ENCODE data around the gene C17orf114.

The C17orf114 gene

GRCh38 chr17:4786516-4786915, 15.6 kb downstream of the C17orf114 start:
- POLR2A ChIA-PET: no interaction called here
- no peaks in the 10 kb centered on the region for H3K79me2 ChIP-seq (ENCODE audit: insufficient read depth, low read depth, low read length)
- H3K36me3 ChIP-seq (ENCODE audit: insufficient read depth, low read length): no peaks in the 10 kb centered on the region
- H3K27ac ChIP-seq (ENCODE audit: low read depth, low read length, poor library complexity, severe bottlenecking): no peak overlapping the region
- CTCF ChIA-PET (ENCODE audit: unreplicated experiment): no interaction called here
- H3K4me2 ChIP-seq (ENCODE audit: low read length): no peak overlapping the region
- H3K9me2 ChIP-seq (ENCODE audit: insufficient read depth, low read length): no peaks in the 10 kb centered on the region
- H4K20me1 ChIP-seq (ENCODE audit: insufficient read depth, low read length): no peaks in the 10 kb centered on the region
- intact Hi-C loops (cut with micrococcal nuclease; ENCODE audit: unreplicated experiment): no loop called here
- H2AFZ ChIP-seq (ENCODE audit: low read length): no peak overlapping the region
- no peak for DNase-seq (ENCODE audit: low spot score)
- H3K4me1 ChIP-seq (ENCODE audit: insufficient read depth, low read length, poor library complexity, severe bottlenecking): peaks cover 13% of the 10 kb centered on the region
- BruUV-seq (replicated peaks): no TSS peak
- no peak overlapping the region for H3K4me3 ChIP-seq (ENCODE audit: low read depth, low read length, poor library complexity, severe bottlenecking)
- no peaks in the 10 kb centered on the region for H3K9me3 ChIP-seq (ENCODE audit: low read length)
- TF ChIP-seq EZH2phosphoT487 (IDR thresholded peaks at IDR 0.05; ENCODE audit: borderline replicate concordance, low read depth, low read length): no peak
- TF ChIP-seq CTCF (conservative IDR thresholded peaks at IDR 0.05; ENCODE audit: low read length): no peak

- no peak within 1 kb of the TSS for H3K4me2 ChIP-seq (ENCODE audit: low read length)
Measured at GRCh38 chr17:4786106-4786511, 16.0 kb downstream of the C17orf114 start, which contains the start of gene VMO1. Gene VMO1 (minus strand): TSS chr17:4786364. CDS start chr17:4786352, 12 bp downstream.

More at GRCh38 chr17:4786106-4786511, 16.0 kb downstream of the C17orf114 start, which contains the start of gene VMO1:
- CTCF ChIA-PET (ENCODE audit: unreplicated experiment): no interaction called here
- H4K20me1 ChIP-seq (ENCODE audit: insufficient read depth, low read length): no peaks in the 10 kb centered on the region
- no peak within 1 kb of the TSS for H3K27ac ChIP-seq (ENCODE audit: low read depth, low read length, poor library complexity, severe bottlenecking)
- TF ChIP-seq EZH2phosphoT487 (IDR thresholded peaks at IDR 0.05; ENCODE audit: borderline replicate concordance, low read depth, low read length): no peak
- TF ChIP-seq CTCF (conservative IDR thresholded peaks at IDR 0.05; ENCODE audit: low read length): no peak
- no TSS peak for BruUV-seq (replicated peaks)
- peaks cover 13% of the 10 kb centered on the region for H3K4me1 ChIP-seq (ENCODE audit: insufficient read depth, low read length, poor library complexity, severe bottlenecking)
- no peaks in the 10 kb centered on the region for H3K36me3 ChIP-seq (ENCODE audit: insufficient read depth, low read length)
- no peak for DNase-seq (ENCODE audit: low spot score)
- no peaks in the 10 kb centered on the region for H3K9me3 ChIP-seq (ENCODE audit: low read length)
- intact Hi-C loops (cut with micrococcal nuclease; ENCODE audit: unreplicated experiment): no loop called here
- no peaks in the 10 kb centered on the region for H3K79me2 ChIP-seq (ENCODE audit: insufficient read depth, low read depth, low read length)
- H3K4me3 ChIP-seq (ENCODE audit: low read depth, low read length, poor library complexity, severe bottlenecking): no peak within 1 kb of the TSS
- H3K9me2 ChIP-seq (ENCODE audit: insufficient read depth, low read length): no peaks in the 10 kb centered on the region
- no peak within 1 kb of the TSS for H2AFZ ChIP-seq (ENCODE audit: low read length)
- POLR2A ChIA-PET: no interaction called here

All from OCI-LY7 (cell line).